Endothelial cell of hepatic sinusoid (primary cell): ENCODE measurements around the gene PHTF2.
"Not testable (repeated sequence)": the region's sequence is repeated elsewhere in the genome, so short reads cannot be mapped to it uniquely, and the experiment has no call there.

ENCODE experiments used
- in situ Hi-C: cut with HindIII; loops from 2 replicates; pipeline ENCODE4 v1.10.0; 2017; ENCODE audit warnings: low sequenced_read_pairs

Gene PHTF2

GRCh38 chr7:77827999-77828398 is 29.4 kb downstream of the PHTF2 start:
- in situ Hi-C loops, result no loop called here

GRCh38 chr7:77830649-77831355 is 32.2 kb downstream of the PHTF2 start:
- in situ Hi-C loops, result no loop called here

- in situ Hi-C loops, result no loop called here
Observed at GRCh38 chr7:77831481-77831880, 32.9 kb downstream of the PHTF2 start.

DNA sequence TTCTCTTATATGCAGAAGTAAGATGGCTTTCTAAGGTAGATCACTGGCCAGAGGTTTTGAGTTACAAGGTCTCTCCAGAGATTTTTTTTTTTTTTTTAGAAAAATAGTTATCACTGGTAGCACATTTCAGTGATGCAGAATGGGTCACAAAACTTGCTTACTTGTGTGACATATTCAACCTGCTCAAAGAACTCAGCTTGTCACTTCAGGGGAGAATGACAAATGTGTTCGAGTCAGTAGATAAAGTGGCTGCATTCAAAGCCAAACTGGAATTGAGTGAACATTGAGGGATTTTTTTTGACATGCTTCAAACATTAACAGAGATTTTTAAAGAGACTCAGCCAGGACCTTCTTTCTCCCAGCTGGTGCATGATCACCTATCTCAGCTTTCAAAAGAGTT is 33.4 kb downstream of the PHTF2 start:
- in situ Hi-C loops, result no loop called here

DNA sequence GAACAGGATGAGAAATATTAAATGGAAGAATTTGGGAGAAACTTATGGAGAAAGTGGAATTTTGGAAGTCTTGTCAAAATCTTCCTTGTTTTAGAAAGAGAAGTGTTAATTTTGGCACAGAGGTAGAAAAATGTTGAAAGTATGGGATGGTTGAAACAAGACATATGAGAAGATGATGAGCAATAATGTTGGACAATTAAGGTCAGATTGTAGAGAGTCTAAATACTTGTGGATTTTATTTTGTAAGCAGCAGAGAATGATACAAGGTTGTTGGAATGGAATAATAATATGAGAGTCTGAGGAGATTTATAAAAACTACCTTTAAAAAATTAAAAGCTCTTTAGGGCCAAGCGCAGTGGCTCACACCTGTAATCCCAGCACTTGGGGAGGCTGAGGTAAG is 34.6 kb downstream of the PHTF2 start:
- in situ Hi-C loops, result no loop called here

GRCh38 chr7:77836425-77836824 is 37.9 kb downstream of the PHTF2 start:
- in situ Hi-C loops, result not testable (repeated sequence)

DNA sequence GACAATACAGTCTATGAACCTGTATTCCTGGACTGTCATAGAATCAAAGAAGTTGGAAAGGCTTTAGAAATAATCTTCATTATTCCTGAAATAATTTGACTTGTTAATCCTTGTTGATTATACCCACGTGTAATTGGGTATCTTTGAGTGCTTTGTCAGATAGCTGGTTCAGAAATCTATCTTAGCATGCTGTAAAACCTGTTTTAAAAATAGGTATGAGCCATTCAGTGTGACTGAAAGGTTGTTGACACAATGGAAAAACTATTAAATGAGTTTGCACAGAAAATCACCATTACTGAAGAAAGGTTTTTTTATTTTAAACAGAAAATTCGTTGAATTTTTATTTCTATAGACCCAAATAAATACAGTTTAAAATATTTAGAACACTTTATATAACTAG is 38.7 kb downstream of the PHTF2 start:
- in situ Hi-C loops, result no loop called here

DNA sequence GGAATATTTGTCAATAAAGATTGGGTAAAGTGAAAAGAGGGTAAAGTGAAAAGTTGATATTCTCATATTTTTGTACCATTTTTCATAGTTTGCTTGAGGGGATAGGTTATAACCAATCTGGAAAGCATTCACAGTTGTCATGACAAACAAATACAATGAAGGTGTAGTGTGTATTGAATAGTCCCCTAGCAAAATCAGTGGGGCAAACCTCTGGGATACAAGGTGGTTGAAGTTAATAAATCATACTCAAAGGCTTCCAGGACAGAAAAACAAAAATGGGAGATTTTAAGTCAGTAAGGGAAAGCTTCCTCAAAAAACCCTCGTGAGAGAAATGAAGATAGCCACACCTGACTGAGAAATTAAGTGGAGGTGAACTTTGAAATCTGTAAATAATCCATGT is 39.4 kb downstream of the PHTF2 start:
- in situ Hi-C loops, result no loop called here

GRCh38 chr7:77838929-77839491 is 40.4 kb downstream of the PHTF2 start:
- in situ Hi-C loops, result no loop called here

DNA sequence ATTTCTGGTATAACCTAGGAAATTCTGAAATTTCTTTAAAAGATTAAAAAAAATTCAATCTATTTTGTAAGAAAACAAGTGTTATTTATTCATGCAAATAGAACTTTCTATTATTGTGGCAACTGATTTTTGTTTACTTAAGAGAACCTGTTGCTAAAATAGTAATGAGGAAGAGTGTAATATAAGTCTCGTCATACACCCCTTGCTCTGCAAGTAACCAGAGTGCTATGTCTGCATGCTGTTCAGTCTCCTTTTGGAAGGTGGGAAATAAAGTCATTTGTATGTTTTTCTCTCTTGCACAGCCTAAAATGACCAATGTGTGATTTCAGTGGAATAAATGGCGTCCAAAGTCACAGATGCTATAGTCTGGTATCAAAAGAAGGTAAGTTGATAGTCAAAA is 41.3 kb downstream of the PHTF2 start:
- in situ Hi-C loops, result no loop called here

GRCh38 chr7:77843194-77843593 is 44.6 kb downstream of the PHTF2 start:
- in situ Hi-C loops, result no loop called here

- in situ Hi-C loops, result no loop called here
Observed at GRCh38 chr7:77846317-77847092, 47.9 kb downstream of the PHTF2 start.

DNA sequence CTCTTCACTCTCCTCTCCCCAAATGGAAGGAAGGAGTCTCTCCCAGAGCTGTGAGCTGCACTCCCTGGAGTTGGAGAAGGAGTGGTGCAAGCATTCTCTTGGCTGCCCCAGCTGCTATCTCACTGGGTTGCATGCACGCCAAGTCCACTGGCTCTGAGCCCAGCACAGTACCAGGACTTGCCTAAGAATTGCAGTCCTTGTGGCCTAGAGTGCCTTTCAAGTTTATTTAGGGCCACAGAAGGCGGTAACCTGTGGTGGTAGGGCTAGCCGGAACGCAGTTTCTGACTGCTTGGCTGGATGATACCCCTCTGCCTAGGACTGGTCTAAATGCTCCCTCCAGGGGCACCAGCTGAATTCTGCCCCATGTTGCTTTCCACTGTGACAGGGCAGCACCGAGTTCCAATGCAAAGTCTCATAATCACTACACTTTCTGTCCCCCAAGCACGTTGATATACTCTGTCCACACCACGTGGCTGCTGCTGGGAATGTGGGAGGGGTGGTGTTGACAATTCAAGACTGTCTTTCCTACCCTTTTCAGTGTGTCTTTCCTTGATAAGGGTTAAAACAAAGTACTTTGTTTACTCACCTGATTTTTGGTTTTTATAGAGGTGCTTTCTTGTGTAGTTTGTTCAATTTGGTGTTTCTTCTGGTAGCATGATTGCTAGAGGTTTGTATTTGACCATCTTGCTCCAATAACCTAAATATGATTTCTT is 57.0 kb downstream of the PHTF2 start:
- in situ Hi-C loops, result no loop called here

- in situ Hi-C loops, result no loop called here
Observed at GRCh38 chr7:77858278-77858677, 59.7 kb downstream of the PHTF2 start.

DNA sequence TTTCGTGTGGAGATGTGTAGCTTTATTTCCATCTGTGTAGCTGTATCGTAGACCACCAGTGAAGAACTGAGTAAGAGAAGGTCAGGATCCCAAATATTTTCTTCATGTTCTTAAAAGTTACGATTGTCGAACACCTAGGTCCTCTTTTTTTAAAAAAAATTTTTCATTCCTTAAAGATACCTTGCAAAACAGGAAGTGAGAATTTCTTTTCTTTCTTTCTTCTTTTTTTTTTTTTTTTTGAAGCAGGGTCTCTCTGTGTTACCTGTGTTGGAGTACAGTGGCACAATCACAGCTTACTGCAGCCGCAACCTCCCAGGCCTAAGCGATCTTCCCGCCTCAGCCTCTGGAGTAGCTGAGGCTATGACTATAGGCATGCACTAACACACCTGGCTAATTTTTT is 60.8 kb downstream of the PHTF2 start:
- in situ Hi-C loops, result no loop called here

GRCh38 chr7:77862691-77863090 is 64.1 kb downstream of the PHTF2 start:
- in situ Hi-C loops, result no loop called here

DNA sequence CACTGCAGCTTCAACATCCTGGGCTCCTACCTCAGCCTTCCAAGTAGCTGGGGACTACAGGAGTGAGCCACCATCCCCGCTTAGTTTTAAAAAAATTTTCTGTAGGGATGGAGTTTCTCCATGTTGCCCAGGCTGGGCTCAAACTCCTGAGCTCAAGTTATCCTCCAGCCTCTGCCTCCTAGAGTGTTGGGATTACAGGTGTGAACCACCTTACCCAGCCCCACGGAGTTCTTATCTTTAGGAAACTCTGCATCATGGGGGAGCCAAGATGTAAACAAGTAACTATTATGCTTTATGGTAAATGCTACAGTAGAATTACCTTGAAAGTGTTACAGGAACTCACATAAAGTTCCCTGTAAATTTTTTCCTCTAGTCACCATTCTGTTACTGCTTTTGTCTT is 65.3 kb downstream of the PHTF2 start:
- in situ Hi-C loops, result no loop called here

DNA sequence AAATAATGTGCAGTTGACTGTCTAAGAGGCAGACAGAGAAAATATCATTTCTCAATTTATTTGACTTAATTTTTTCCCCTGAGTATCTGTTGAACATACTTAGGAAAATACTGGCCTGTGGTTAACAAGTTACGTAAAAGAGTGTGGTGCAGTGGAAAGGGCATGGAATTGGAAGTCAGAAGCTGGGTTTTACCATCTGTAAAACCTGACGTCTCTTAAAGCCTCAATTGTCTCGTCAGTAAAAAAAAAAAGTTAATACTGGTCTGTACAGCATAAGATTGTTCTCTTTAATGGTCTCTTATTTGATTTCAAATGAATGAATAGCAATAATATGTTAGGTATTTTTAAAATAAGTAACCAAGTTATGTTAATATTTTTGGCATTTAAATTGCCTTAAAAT is 67.8 kb downstream of the PHTF2 start:
- in situ Hi-C loops, result no loop called here

- in situ Hi-C loops, result no loop called here
Observed at GRCh38 chr7:77866786-77867536, 68.4 kb downstream of the PHTF2 start.

DNA sequence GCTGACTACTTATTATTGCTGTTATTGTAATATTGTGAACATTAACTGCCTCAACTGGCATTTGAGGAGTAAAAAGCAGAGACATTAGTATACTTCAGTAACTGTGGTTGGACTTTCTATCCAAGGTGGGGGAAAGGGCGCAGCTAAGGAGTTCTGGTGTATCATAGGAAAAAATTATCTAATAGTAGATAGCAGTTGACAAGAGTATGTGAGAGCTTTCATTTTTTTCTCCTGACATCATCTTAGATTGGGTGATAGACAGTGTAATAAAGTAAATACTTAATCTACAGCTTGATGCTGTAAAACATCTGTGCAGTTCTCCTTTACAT is 68.9 kb downstream of the PHTF2 start:
- in situ Hi-C loops, result no loop called here

DNA sequence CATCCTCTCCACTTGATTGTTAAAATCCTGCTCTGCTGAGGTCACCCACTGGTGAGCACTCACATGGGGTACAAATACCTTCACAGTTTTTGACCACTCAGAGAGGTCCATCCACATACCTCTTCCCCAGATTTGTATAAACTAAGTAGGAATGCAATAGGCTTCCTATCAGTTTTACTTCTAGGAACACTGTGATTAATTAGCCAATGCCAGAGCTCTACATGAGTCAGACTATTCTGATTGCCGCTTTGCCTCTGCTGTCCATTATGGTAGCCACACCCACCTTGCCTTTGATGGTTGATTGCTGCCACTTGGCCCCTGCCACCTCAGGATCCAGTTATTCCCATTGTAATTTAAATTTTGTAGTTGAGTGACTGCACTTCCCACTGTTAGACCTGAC is 73.7 kb downstream of the PHTF2 start:
- in situ Hi-C loops, result not testable (repeated sequence)
